ENCODE results near the gene L3MBTL4.

L3MBTL4 gene

GRCh38 chr18:6004683-6005082 lies 410.0 kb downstream of the L3MBTL4 start:
- H3K79me1 ChIP-seq (replicated peaks; ENCODE audit: low read length, poor library complexity, severe bottlenecking): no peaks in the 10 kb centered on the region
- no peak overlapping the region for H2BK120ac ChIP-seq (ENCODE audit: low read depth, low read length)
- H2AFZ ChIP-seq (ENCODE audit: low read depth, low read length): no peak overlapping the region
- H4K91ac ChIP-seq (ENCODE audit: low read length): no peak overlapping the region
- H2BK5ac ChIP-seq (ENCODE audit: low read depth, low read length, poor library complexity, severe bottlenecking): no peak overlapping the region
- DNase-seq: no peak
- H3K27ac ChIP-seq (ENCODE audit: low read length, poor library complexity, severe bottlenecking): no peak overlapping the region
- H3K27me3 ChIP-seq (ENCODE audit: control insufficient read depth in 1 of 2, insufficient read depth in 1 of 2, low read length in 2 of 2): no peaks in the 10 kb centered on the region
- no peak overlapping the region for H3K4me3 ChIP-seq (ENCODE audit: insufficient read depth in 1 of 2, low read depth in 1 of 2, low read length in 2 of 2)
- no peak overlapping the region for H3K14ac ChIP-seq (ENCODE audit: low read length in 2 of 2)
- H3K4me1 ChIP-seq (ENCODE audit: control insufficient read depth, insufficient read depth, low read depth, low read length): no peaks in the 10 kb centered on the region
- H3K9me3 ChIP-seq (ENCODE audit: control insufficient read depth, low read length): peaks cover 2% of the 10 kb centered on the region
- no peaks in the 10 kb centered on the region for H3K36me3 ChIP-seq (ENCODE audit: control insufficient read depth in 1 of 2, insufficient read depth in 2 of 2, low read depth in 1 of 2, low read length in 2 of 2)
- no peak overlapping the region for H2AK5ac ChIP-seq (ENCODE audit: low read length, severe bottlenecking)
- WGBS: 100% methylated on average over 1 of the region's 3 CpGs
- H3K9ac ChIP-seq (ENCODE audit: low read length): no peak overlapping the region
- no peak overlapping the region for H3K4ac ChIP-seq (ENCODE audit: low read depth in 1 of 2, low read length in 2 of 2)
- no peak overlapping the region for H2BK15ac ChIP-seq (ENCODE audit: low read depth, poor library complexity, severe bottlenecking)
- H2BK12ac ChIP-seq (ENCODE audit: low read length in 2 of 2): no peak overlapping the region
- no peak overlapping the region for H4K8ac ChIP-seq (ENCODE audit: low read length)
- no peak overlapping the region for H3K18ac ChIP-seq (ENCODE audit: low read depth in 1 of 2, low read length in 2 of 2)
- H3K4me2 ChIP-seq (ENCODE audit: low read length, poor library complexity, severe bottlenecking): no peak overlapping the region
- no peak overlapping the region for H3K23ac ChIP-seq (ENCODE audit: low read length in 2 of 2)

- no peak overlapping the region for H2BK120ac ChIP-seq (ENCODE audit: low read depth, low read length)
- no peaks in the 10 kb centered on the region for H3K4me1 ChIP-seq (ENCODE audit: control insufficient read depth, insufficient read depth, low read depth, low read length)
- no peak overlapping the region for H3K18ac ChIP-seq (ENCODE audit: low read depth in 1 of 2, low read length in 2 of 2)
- H3K79me1 ChIP-seq (replicated peaks; ENCODE audit: low read length, poor library complexity, severe bottlenecking): no peaks in the 10 kb centered on the region
- no peak overlapping the region for H3K9ac ChIP-seq (ENCODE audit: low read length)
- H2BK5ac ChIP-seq (ENCODE audit: low read depth, low read length, poor library complexity, severe bottlenecking): no peak overlapping the region
- H4K8ac ChIP-seq (ENCODE audit: low read length): no peak overlapping the region
- H2AK5ac ChIP-seq (ENCODE audit: low read length, severe bottlenecking): no peak overlapping the region
- H3K27ac ChIP-seq (ENCODE audit: low read length, poor library complexity, severe bottlenecking): no peak overlapping the region
- H3K4me2 ChIP-seq (ENCODE audit: low read length, poor library complexity, severe bottlenecking): no peak overlapping the region
- H3K14ac ChIP-seq (ENCODE audit: low read length in 2 of 2): no peak overlapping the region
- no peak overlapping the region for H2BK15ac ChIP-seq (ENCODE audit: low read depth, poor library complexity, severe bottlenecking)
- no peaks in the 10 kb centered on the region for H3K27me3 ChIP-seq (ENCODE audit: control insufficient read depth in 1 of 2, insufficient read depth in 1 of 2, low read length in 2 of 2)
- 100% methylated on average over 2 of the region's 3 CpGs for WGBS
- H3K23ac ChIP-seq (ENCODE audit: low read length in 2 of 2): no peak overlapping the region
- DNase-seq: no peak
- peaks cover 3% of the 10 kb centered on the region for H3K9me3 ChIP-seq (ENCODE audit: control insufficient read depth, low read length)
- no peak overlapping the region for H3K4ac ChIP-seq (ENCODE audit: low read depth in 1 of 2, low read length in 2 of 2)
- H3K4me3 ChIP-seq (ENCODE audit: insufficient read depth in 1 of 2, low read depth in 1 of 2, low read length in 2 of 2): no peak overlapping the region
- H3K36me3 ChIP-seq (ENCODE audit: control insufficient read depth in 1 of 2, insufficient read depth in 2 of 2, low read depth in 1 of 2, low read length in 2 of 2): no peaks in the 10 kb centered on the region
- H4K91ac ChIP-seq (ENCODE audit: low read length): no peak overlapping the region
- H2BK12ac ChIP-seq (ENCODE audit: low read length in 2 of 2): no peak overlapping the region
- H2AFZ ChIP-seq (ENCODE audit: low read depth, low read length): no peak overlapping the region
These were observed 410.6 kb downstream of the L3MBTL4 start for GRCh38 chr18:6004119-6004518.

DNA sequence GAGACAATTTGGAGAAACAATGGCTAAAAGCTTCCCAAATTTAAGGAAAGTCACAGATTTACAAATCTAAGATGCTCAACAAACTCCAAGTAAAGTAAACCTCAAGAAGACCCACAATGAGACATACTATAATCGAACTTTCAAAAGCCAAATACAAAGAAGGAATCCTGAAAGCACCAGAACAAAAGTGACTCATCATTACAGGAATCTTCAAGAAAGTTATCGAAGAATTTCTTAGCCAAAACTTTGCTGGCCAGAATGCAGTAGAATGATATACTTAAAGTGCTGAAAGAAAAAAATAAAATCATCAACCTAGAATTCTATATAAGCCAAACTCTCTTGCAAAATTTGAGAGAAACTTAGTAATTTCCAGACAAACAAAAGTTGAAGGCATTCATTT lies 412.8 kb downstream of the L3MBTL4 start:
- H2AFZ ChIP-seq (ENCODE audit: low read depth, low read length): no peak overlapping the region
- no peak overlapping the region for H3K4ac ChIP-seq (ENCODE audit: low read depth in 1 of 2, low read length in 2 of 2)
- no peak overlapping the region for H4K91ac ChIP-seq (ENCODE audit: low read length)
- H3K23ac ChIP-seq (ENCODE audit: low read length in 2 of 2): no peak overlapping the region
- no peaks in the 10 kb centered on the region for H3K79me1 ChIP-seq (replicated peaks; ENCODE audit: low read length, poor library complexity, severe bottlenecking)
- 71% methylated on average over 2 of the region's 2 CpGs for WGBS
- H3K4me3 ChIP-seq (ENCODE audit: insufficient read depth in 1 of 2, low read depth in 1 of 2, low read length in 2 of 2): no peak overlapping the region
- H2BK5ac ChIP-seq (ENCODE audit: low read depth, low read length, poor library complexity, severe bottlenecking): no peak overlapping the region
- no peak overlapping the region for H3K9ac ChIP-seq (ENCODE audit: low read length)
- H3K14ac ChIP-seq (ENCODE audit: low read length in 2 of 2): no peak overlapping the region
- H3K27ac ChIP-seq (ENCODE audit: low read length, poor library complexity, severe bottlenecking): no peak overlapping the region
- no peak overlapping the region for H2BK120ac ChIP-seq (ENCODE audit: low read depth, low read length)
- no peak overlapping the region for H3K4me2 ChIP-seq (ENCODE audit: low read length, poor library complexity, severe bottlenecking)
- H2AK5ac ChIP-seq (ENCODE audit: low read length, severe bottlenecking): no peak overlapping the region
- no peaks in the 10 kb centered on the region for H3K27me3 ChIP-seq (ENCODE audit: control insufficient read depth in 1 of 2, insufficient read depth in 1 of 2, low read length in 2 of 2)
- H2BK12ac ChIP-seq (ENCODE audit: low read length in 2 of 2): no peak overlapping the region
- no peak overlapping the region for H4K8ac ChIP-seq (ENCODE audit: low read length)
- H3K18ac ChIP-seq (ENCODE audit: low read depth in 1 of 2, low read length in 2 of 2): no peak overlapping the region
- DNase-seq: no peak
- H3K36me3 ChIP-seq (ENCODE audit: control insufficient read depth in 1 of 2, insufficient read depth in 2 of 2, low read depth in 1 of 2, low read length in 2 of 2): no peaks in the 10 kb centered on the region
- H3K4me1 ChIP-seq (ENCODE audit: control insufficient read depth, insufficient read depth, low read depth, low read length): no peaks in the 10 kb centered on the region
- H3K9me3 ChIP-seq (ENCODE audit: control insufficient read depth, low read length): peaks cover 3% of the 10 kb centered on the region
- H2BK15ac ChIP-seq (ENCODE audit: low read depth, poor library complexity, severe bottlenecking): no peak overlapping the region

- H2BK5ac ChIP-seq (ENCODE audit: low read depth, low read length, poor library complexity, severe bottlenecking): no peak overlapping the region
- H3K27me3 ChIP-seq (ENCODE audit: control insufficient read depth in 1 of 2, insufficient read depth in 1 of 2, low read length in 2 of 2): no peaks in the 10 kb centered on the region
- no peak overlapping the region for H3K4me2 ChIP-seq (ENCODE audit: low read length, poor library complexity, severe bottlenecking)
- H3K4ac ChIP-seq (ENCODE audit: low read depth in 1 of 2, low read length in 2 of 2): no peak overlapping the region
- H2BK15ac ChIP-seq (ENCODE audit: low read depth, poor library complexity, severe bottlenecking): no peak overlapping the region
- H2AK5ac ChIP-seq (ENCODE audit: low read length, severe bottlenecking): no peak overlapping the region
- no peak overlapping the region for H3K9ac ChIP-seq (ENCODE audit: low read length)
- DNase-seq: no peak
- no peaks in the 10 kb centered on the region for H3K79me1 ChIP-seq (replicated peaks; ENCODE audit: low read length, poor library complexity, severe bottlenecking)
- H3K27ac ChIP-seq (ENCODE audit: low read length, poor library complexity, severe bottlenecking): no peak overlapping the region
- no peak overlapping the region for H4K91ac ChIP-seq (ENCODE audit: low read length)
- no peak overlapping the region for H3K14ac ChIP-seq (ENCODE audit: low read length in 2 of 2)
- no peaks in the 10 kb centered on the region for H3K36me3 ChIP-seq (ENCODE audit: control insufficient read depth in 1 of 2, insufficient read depth in 2 of 2, low read depth in 1 of 2, low read length in 2 of 2)
- H3K4me3 ChIP-seq (ENCODE audit: insufficient read depth in 1 of 2, low read depth in 1 of 2, low read length in 2 of 2): no peak overlapping the region
- no peak overlapping the region for H2BK12ac ChIP-seq (ENCODE audit: low read length in 2 of 2)
- no peak overlapping the region for H3K23ac ChIP-seq (ENCODE audit: low read length in 2 of 2)
- H2AFZ ChIP-seq (ENCODE audit: low read depth, low read length): no peak overlapping the region
- H3K4me1 ChIP-seq (ENCODE audit: control insufficient read depth, insufficient read depth, low read depth, low read length): no peaks in the 10 kb centered on the region
- no peak overlapping the region for H3K18ac ChIP-seq (ENCODE audit: low read depth in 1 of 2, low read length in 2 of 2)
- peaks cover 3% of the 10 kb centered on the region for H3K9me3 ChIP-seq (ENCODE audit: control insufficient read depth, low read length)
- H4K8ac ChIP-seq (ENCODE audit: low read length): no peak overlapping the region
- H2BK120ac ChIP-seq (ENCODE audit: low read depth, low read length): no peak overlapping the region
These were observed 415.8 kb downstream of the L3MBTL4 start for GRCh38 chr18:5998907-5999306.
